ENCODE measurements around the gene CDK11A.
"Not testable (repeated sequence)": the region's sequence is repeated elsewhere in the genome, so short reads cannot be mapped to it uniquely, and the experiment has no call there.

DNA sequence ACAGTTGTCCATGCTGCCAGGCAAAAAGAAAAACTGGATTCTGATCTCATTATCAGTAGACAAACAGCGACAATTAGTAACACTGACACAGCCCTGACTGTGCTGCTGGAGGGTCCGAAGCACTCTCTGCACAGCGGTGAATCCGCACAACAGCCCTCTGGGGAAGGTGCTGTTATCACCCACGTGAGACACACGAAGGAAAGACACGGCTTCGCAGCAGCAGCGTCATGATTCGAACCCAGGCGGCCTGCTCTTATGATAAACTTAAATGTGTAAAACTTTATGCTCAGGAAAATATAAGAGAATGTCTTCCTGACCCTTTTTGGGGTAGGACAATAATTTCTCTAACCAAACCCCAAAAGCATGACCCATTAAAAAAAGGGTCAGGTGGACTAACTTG is 18.4 kb upstream of the CDK11A start:
- TF ChIP-seq, protein P1, sequence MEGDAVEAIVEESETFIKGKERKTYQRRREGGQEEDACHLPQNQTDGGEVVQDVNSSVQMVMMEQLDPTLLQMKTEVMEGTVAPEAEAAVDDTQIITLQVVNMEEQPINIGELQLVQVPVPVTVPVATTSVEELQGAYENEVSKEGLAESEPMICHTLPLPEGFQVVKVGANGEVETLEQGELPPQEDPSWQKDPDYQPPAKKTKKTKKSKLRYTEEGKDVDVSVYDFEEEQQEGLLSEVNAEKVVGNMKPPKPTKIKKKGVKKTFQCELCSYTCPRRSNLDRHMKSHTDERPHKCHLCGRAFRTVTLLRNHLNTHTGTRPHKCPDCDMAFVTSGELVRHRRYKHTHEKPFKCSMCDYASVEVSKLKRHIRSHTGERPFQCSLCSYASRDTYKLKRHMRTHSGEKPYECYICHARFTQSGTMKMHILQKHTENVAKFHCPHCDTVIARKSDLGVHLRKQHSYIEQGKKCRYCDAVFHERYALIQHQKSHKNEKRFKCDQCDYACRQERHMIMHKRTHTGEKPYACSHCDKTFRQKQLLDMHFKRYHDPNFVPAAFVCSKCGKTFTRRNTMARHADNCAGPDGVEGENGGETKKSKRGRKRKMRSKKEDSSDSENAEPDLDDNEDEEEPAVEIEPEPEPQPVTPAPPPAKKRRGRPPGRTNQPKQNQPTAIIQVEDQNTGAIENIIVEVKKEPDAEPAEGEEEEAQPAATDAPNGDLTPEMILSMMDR (IDR thresholded peaks at IDR 0.05; ENCODE audit: extremely low read depth in 1 of 2, insufficient read depth in 1 of 2, low read depth in 1 of 2, low read length in 2 of 2): not testable (repeated sequence)
- TF ChIP-seq, protein P2, sequence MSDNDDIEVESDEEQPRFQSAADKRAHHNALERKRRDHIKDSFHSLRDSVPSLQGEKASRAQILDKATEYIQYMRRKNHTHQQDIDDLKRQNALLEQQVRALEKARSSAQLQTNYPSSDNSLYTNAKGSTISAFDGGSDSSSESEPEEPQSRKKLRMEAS (IDR thresholded peaks at IDR 0.05; ENCODE audit: insufficient read depth, insufficient read length): not testable (repeated sequence)
- not testable (repeated sequence) for TF ChIP-seq POLR2A (IDR thresholded peaks at IDR 0.05; ENCODE audit: low read depth, low read length); JUN (IDR thresholded peaks at IDR 0.05; ENCODE audit: borderline replicate concordance, insufficient read depth, insufficient read length, low read depth); MYC (IDR thresholded peaks at IDR 0.05; ENCODE audit: low read depth, low read length); POLR2AphosphoS5 (IDR thresholded peaks at IDR 0.05; ENCODE audit: insufficient read depth, low read depth, low read length); EZH2 (IDR thresholded peaks at IDR 0.05; ENCODE audit: borderline replicate concordance, low read depth, low read length, severe bottlenecking)

All from endothelial cell of umbilical vein (primary cell).